ENCODE measurements around the gene CDCA5.

DNA sequence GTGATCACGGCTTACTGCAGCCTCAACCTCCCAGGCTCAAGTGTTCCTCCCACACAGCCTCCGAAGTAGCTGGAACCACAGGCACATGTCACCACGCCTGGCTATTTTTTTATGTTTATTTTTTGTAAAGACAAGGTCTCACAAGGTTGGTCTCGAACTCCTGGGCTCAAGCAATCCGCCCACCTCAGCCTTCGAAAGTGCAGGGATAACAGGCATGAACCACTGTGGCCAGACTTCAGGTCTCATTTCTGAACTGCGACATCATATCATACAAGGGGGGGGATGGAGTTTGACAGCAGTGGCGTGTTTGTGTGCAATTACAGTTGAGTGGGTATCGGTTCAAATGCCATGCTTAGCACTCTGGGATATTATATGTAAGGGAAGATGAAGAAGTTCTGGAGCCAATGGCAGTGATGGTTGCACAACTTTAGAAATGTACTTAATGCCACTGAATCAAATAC lies 32.4 kb downstream of the CDCA5 start:
- TF ChIP-seq, protein P1, sequence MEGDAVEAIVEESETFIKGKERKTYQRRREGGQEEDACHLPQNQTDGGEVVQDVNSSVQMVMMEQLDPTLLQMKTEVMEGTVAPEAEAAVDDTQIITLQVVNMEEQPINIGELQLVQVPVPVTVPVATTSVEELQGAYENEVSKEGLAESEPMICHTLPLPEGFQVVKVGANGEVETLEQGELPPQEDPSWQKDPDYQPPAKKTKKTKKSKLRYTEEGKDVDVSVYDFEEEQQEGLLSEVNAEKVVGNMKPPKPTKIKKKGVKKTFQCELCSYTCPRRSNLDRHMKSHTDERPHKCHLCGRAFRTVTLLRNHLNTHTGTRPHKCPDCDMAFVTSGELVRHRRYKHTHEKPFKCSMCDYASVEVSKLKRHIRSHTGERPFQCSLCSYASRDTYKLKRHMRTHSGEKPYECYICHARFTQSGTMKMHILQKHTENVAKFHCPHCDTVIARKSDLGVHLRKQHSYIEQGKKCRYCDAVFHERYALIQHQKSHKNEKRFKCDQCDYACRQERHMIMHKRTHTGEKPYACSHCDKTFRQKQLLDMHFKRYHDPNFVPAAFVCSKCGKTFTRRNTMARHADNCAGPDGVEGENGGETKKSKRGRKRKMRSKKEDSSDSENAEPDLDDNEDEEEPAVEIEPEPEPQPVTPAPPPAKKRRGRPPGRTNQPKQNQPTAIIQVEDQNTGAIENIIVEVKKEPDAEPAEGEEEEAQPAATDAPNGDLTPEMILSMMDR (IDR thresholded peaks at IDR 0.05): no peak
- no peak for TF ChIP-seq POLR2A (IDR thresholded peaks at IDR 0.05)

Measured in ovary (tissue), 3 donors.